K562 (cell line): ENCODE data around the gene CEP68. TPM values are rescaled to one million over a fixed set of nuclear protein-coding genes. Genes with fewer than 3 reads are reported as not detected.

Source experiments
- ATAC-seq: fragments of 200-7000 bp; cut with Tn5 transposase; 3 replicates; pipeline ENCODE4 v1.9.1; 2020; ENCODE audit warnings: moderate library complexity
- BruUV-seq: library from RNA; stranded (reverse); fragments of 400-500 nt; replicated peaks from 2 replicates; lab custom pipeline; 2021; lab: Mats Ljungman, UMichigan
- CTCF ChIA-PET: fragments of 300-600 bp; formaldehyde crosslinking; extraction: SDS; loops from one replicate; lab custom pipeline; 2021; ENCODE audit warnings: low intra/inter-chr PET ratio; lab: Yijun Ruan, JAX
- POLR2A ChIA-PET: fragments of 300-600, 350-650 bp; sonication (Branson Sonifier 250); formaldehyde crosslinking; extraction: SDS; loops from one replicate; lab custom pipeline; 2021; ENCODE audit warnings: antibody characterized with exemption, inconsistent platforms; lab: Yijun Ruan, JAX
- DNase-seq, 4 experiments: peaks; one replicate each; pipeline versions ENCODE4 v3.0.0 to v3.0.0-alpha.2; 2011 to 2018; ENCODE audit warnings: low spot score in 3 of 4, mixed read lengths in 3 of 4; ENCODE audit errors: extremely low read depth in 1 of 4
- FAIRE-seq: peaks from 2 replicates; lab custom pipeline; 2011; peaks lifted over from hg19 to GRCh38; lab: Jason Lieb, UNC
- H2AFZ ChIP-seq: 2 replicates; pipeline ENCODE4 v1.6.0; 2011; ENCODE audit warnings: low read depth, low read length, control low read depth, inconsistent platforms
- H3K27ac ChIP-seq: fragments of 200-600 bp; 3 replicates; pipeline ENCODE4 v1.8.0; 2011; ENCODE audit warnings: low read depth, mild to moderate bottlenecking, control low read depth, inconsistent platforms, low read length, moderate library complexity, mixed read lengths; ENCODE audit errors: extremely low read depth
- H3K27me3 ChIP-seq, 2 experiments: fragments of 300-600 bp in 1 of 2; 2 replicates in 1 of 2; 3 replicates in 1 of 2; pipeline versions ENCODE4 v1.6.0 to v1.8.0; 2011; ENCODE audit warnings: inconsistent platforms in 2 of 2, low read length in 2 of 2, mild to moderate bottlenecking in 1 of 2, mixed read lengths in 1 of 2, moderate library complexity in 1 of 2; ENCODE audit not compliant: control insufficient read depth in 2 of 2, insufficient read depth in 2 of 2
- H3K36me3 ChIP-seq: fragments of 300-600 bp; 3 replicates; pipeline ENCODE4 v1.8.0; 2011; ENCODE audit warnings: mild to moderate bottlenecking, low read length, inconsistent platforms; ENCODE audit not compliant: control insufficient read depth, insufficient read depth
- H3K4me1 ChIP-seq, 2 experiments: fragments of 200-600 bp in 1 of 2; replicated peaks in 1 of 2; 2 replicates in 1 of 2; 3 replicates in 1 of 2; pipeline versions ENCODE4 v1.5.1 to v1.8.0; 2011; ENCODE audit warnings: inconsistent platforms in 2 of 2, low read length in 2 of 2, mild to moderate bottlenecking in 1 of 2, mixed read lengths in 1 of 2, moderate library complexity in 1 of 2; ENCODE audit not compliant: control insufficient read depth in 2 of 2, insufficient read depth in 2 of 2
- H3K4me2 ChIP-seq: 2 replicates; pipeline ENCODE4 v1.6.1; 2011; ENCODE audit warnings: low read length, control low read depth, inconsistent platforms, mixed read lengths; ENCODE audit not compliant: insufficient read depth
- H3K4me3 ChIP-seq: fragments of 200-600 bp; sonication (generic), shearing (Covaris generic); 2 replicates; pipeline ENCODE4 v1.5.1; 2016; ENCODE audit warnings: control low read depth, inconsistent platforms
- H3K79me2 ChIP-seq: fragments of 200-600 bp; 3 replicates; pipeline ENCODE4 v1.8.0; 2011; ENCODE audit warnings: low read length, inconsistent platforms; ENCODE audit not compliant: control insufficient read depth, insufficient read depth
- H3K9ac ChIP-seq, 2 experiments: 2 replicates each; pipeline versions ENCODE4 v1.6.0 to v1.6.1; 2011; ENCODE audit warnings: low read depth in 2 of 2, low read length in 2 of 2, control low read depth in 1 of 2, inconsistent platforms in 1 of 2, mild to moderate bottlenecking in 1 of 2, mixed read lengths in 1 of 2; ENCODE audit not compliant: insufficient read depth in 1 of 2
- H3K9me1 ChIP-seq: one replicate; pipeline ENCODE4 v1.6.0; 2011; ENCODE audit warnings: inconsistent platforms, mild to moderate bottlenecking, low read length, moderate library complexity; ENCODE audit not compliant: control insufficient read depth, insufficient read depth
- H3K9me3 ChIP-seq: replicated peaks from 2 replicates; pipeline ENCODE4 v1.5.1; 2011; ENCODE audit warnings: low read depth, low read length, inconsistent platforms; ENCODE audit not compliant: control insufficient read depth, insufficient read depth
- H4K20me1 ChIP-seq: replicated peaks from 2 replicates; pipeline ENCODE4 v1.6.1; 2011; ENCODE audit warnings: low read length, inconsistent platforms, mixed read lengths; ENCODE audit not compliant: control insufficient read depth, insufficient read depth
- POLR2G ChIP-seq: fragments of 200-400 bp; formaldehyde crosslinking; IDR thresholded peaks from 2 replicates; pipeline ENCODE4 v1.6.1; 2017; ENCODE audit warnings: low read depth, mild to moderate bottlenecking, antibody characterized with exemption, low read length, moderate library complexity
- RBM22 ChIP-seq: fragments of 200-400 bp; formaldehyde crosslinking; IDR thresholded peaks from 2 replicates; pipeline ENCODE4 v1.6.1; 2018; ENCODE audit warnings: low read length, low read depth; ENCODE audit not compliant: poor library complexity, severe bottlenecking
- TEAD4 ChIP-seq, 2 experiments: sonication (generic) in 1 of 2; formaldehyde crosslinking in 1 of 2; IDR thresholded peaks; 2 replicates each; pipeline versions ENCODE4 v1.6.1 to v1.8.0; 2012 to 2022; ENCODE audit warnings: borderline replicate concordance in 1 of 2, inconsistent platforms in 1 of 2, low read length in 1 of 2, mild to moderate bottlenecking in 1 of 2, missing genetic modification reagents in 1 of 2
- U2AF1 ChIP-seq: fragments of 200-400 bp; formaldehyde crosslinking; optimal IDR thresholded peaks from 2 replicates; pipeline ENCODE3; 2017; ENCODE audit warnings: mild to moderate bottlenecking, low read depth, low read length, moderate library complexity
- WGBS: fragments of 100-300 bp; shearing (Covaris generic); methylation state at CpG from one replicate; pipeline ENCODE4 v1.1.6; 2016; ENCODE audit warnings: low coverage, mixed read lengths; ENCODE audit not compliant: insufficient coverage; ENCODE audit errors: missing lambda C conversion rate; 5-methylcytosine and 5-hydroxymethylcytosine counted together
- in situ Hi-C: fragments of 300-500 bp; cut with MboI; formaldehyde crosslinking; loops from 4 replicates; pipeline ENCODE4 v1.15.0; 2018; ENCODE audit warnings: inconsistent platforms, mixed read lengths
- intact Hi-C: fragments of 100-400 bp; cut with micrococcal nuclease; formaldehyde crosslinking; loops from 2 replicates; pipeline ENCODE4 v1.14.2; 2022
- polyA plus RNA-seq, 8 experiments: library from polyadenylated mRNA; depleted of rRNA in 4 of 8; stranded (reverse) in 5 of 8; unstranded in 3 of 8; fragments of >200 nt; fragmentation: Nextera tagmentation in 2 of 8; fragmentation: Illumina TruSeq in 1 of 8; extraction: Ambion mirVana in 2 of 8; extraction: Trizol in 1 of 8; gene quantifications; 2 replicates each; pipeline versions ENCODE4 v1.2.1 to v1.2.3, GENCODE V29; 2011 to 2014; ENCODE audit warnings: inconsistent platforms in 1 of 8, missing spikeins in 1 of 8
- total RNA-seq, 7 experiments: library from RNA; depleted of rRNA in 6 of 7; stranded (reverse); fragments of >200 nt in 6 of 7; fragmentation: Illumina TruSeq in 2 of 7; extraction: Trizol in 2 of 7; gene quantifications; 2 replicates each; pipeline versions ENCODE4 v1.2.1 to v1.2.3, GENCODE V29; 2011 to 2021; ENCODE audit warnings: low replicate concordance in 1 of 7

The CEP68 gene
- total and polyA plus RNA-seq, 9 of the 15 experiments (the other 6 are each of a cell fraction or from before 2014, with no cell fraction given): 1.4 to 8.5 (median 5.2) TPM

DNA sequence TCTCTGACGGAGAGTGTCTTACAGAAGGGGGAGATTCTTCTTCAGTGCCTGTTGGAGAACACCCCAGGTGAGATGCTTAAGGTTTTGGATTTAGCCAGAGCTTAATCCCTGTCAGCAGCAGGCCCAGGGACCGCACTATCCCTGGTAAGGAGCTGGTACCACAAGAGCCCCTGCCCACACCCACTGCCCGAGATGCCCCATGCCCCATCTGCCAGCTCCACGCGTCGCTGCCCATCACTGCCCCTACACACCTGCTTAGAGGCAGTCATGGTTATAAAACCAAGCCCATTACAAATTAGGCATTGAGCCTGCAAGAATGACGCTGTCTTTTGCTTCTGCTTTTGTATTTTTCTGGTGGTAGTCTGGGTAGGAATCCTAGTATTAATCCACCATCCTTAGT, 21.7 kb downstream of the CEP68 start:
- Histone ChIP-seq H3K36me3 (peaks cover 66% of the 10 kb centered on the region), H3K4me1 (peaks cover 11 to 24% of the 10 kb centered on the region in 2 experiments; a peak in 4 of 5 replicates), H3K9me1 (peaks cover 4% of the 10 kb centered on the region), H3K27me3 (no peaks in the 10 kb centered on the region)
- TF ChIP-seq TEAD4 (IDR thresholded peaks at IDR 0.05; ENCODE audit: low read length) (no peak), TEAD4 (CRISPR knock-in tag; IDR thresholded peaks at IDR 0.05; ENCODE audit: borderline replicate concordance) (no peak), POLR2G (peak; percentile 57)
- TF ChIP-seq, all 486 proteins: peak for 1
- 97% methylated on average over 5 of the region's 7 CpGs for WGBS
- Histone ChIP-seq H3K27ac (no peak overlapping the region), H2AFZ (no peak overlapping the region), H3K9ac (no peak overlapping the region), H3K9me3 (no peaks in the 10 kb centered on the region), H3K79me2 (no peaks in the 10 kb centered on the region), H3K4me3 (no peak overlapping the region), H4K20me1 (peaks cover 8% of the 10 kb centered on the region; the same call in 1 of the 2 replicates), H3K4me2 (no peak overlapping the region)
- no peak for FAIRE-seq
- CTCF ChIA-PET: no interaction called here
- intact Hi-C loops: no loop called here
- POLR2A ChIA-PET: no interaction called here
- in situ Hi-C loops: no loop called here
- BruUV-seq: no TSS peak
- ATAC-seq: no peak
- DNase-seq: no peak

DNA sequence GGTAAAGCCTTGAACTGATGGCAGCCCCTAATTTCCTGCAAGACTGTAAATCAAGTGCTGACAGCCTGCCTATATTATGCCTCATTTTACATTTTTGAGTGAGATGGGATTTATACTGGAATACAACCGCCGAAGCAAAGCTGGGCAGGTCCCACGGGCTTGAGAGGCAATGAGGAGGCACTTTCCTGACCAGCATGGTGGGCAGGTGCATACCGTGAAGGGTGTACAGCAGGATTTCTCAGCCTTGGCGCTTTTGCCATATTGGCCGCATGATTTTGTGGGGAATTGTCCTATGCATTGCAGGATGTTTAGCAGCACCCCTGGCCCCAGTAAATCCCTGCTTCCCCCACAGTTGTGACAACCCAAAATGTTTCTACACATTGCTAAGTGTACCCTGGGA, 22.8 kb downstream of the CEP68 start:
- H3K4me3 ChIP-seq: no peak overlapping the region
- H2AFZ ChIP-seq: no peak overlapping the region
- FAIRE-seq: no peak
- CTCF ChIA-PET: no interaction called here
- TF ChIP-seq U2AF1 (no peak), RBM22 (peak; percentile 26)
- TF ChIP-seq, all 486 proteins: peak for 1
- no TSS peak for BruUV-seq
- H3K9ac ChIP-seq: no peak overlapping the region
- peaks cover 11 to 24% of the 10 kb centered on the region in 2 experiments; a peak in 4 of 5 replicates for H3K4me1 ChIP-seq
- no peak overlapping the region for H3K4me2 ChIP-seq
- WGBS: 88% methylated on average over 6 of the region's 6 CpGs
- H3K9me3 ChIP-seq: no peaks in the 10 kb centered on the region
- in situ Hi-C loops: no loop called here
- H3K27me3 ChIP-seq: no peaks in the 10 kb centered on the region
- intact Hi-C loops: no loop called here
- DNase-seq (no peak), ATAC-seq (no peak)
- POLR2A ChIA-PET: interaction anchor here (0.7 to 2.0 kb wide), 4 partner anchors 7 to 175 kb away, joined by 3 to 7 read pairs (median 3); no protein-coding TSS in a partner anchor
- peaks cover 4% of the 10 kb centered on the region for H3K9me1 ChIP-seq
- H3K79me2 ChIP-seq: no peaks in the 10 kb centered on the region
- peaks cover 8% of the 10 kb centered on the region; the same call in 1 of the 2 replicates for H4K20me1 ChIP-seq
- H3K27ac ChIP-seq: no peak overlapping the region
- peaks cover 66% of the 10 kb centered on the region for H3K36me3 ChIP-seq
